Cortex of kidney (tissue), 1 donor: Measurements from ENCODE around the gene MEI1.

Experiments
- DNase-seq: peaks from one replicate; lab custom pipeline; 2025; lab: John Stamatoyannopoulos, UW

Gene MEI1

DNA sequence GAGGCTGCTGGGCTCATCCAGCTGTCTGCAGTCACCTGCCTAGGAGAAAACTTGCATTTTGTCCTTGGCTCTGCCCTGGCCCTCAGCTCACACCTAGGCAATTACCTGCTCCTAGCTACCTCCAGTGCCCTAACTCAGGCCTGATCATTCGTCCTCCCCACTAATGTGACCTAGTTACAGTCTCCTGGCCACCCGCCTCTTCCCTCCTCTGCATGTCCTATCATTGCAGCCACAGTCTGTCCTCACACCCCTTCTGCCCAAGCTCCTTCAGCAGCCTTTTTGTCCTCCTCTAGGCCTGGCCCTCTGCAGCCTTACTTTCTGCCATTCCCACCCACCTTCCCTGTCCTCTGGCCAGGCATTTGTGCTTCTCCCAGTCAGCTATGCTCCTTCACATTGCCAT is 83.4 kb downstream of the MEI1 start:
- no peak for DNase-seq

DNA sequence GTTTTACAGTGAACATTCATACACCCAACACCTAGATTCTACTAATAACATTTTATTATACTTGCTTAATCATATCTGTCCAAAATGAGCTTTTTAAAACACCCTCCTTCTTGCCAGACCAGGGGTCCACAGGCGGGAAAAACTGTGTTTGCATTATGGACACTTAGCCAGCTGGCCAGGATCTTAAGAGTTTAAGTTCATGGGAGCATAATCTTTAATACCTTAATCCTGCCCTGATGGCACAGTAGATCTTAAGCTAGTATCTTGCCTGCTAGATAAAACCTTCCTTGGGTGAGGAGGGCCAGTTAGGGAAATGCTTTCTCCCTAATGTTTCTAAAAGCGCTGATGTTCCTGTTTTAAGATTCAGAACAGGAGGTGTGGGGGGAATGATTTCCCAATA is 88.0 kb downstream of the MEI1 start:
- DNase-seq: no peak

DNA sequence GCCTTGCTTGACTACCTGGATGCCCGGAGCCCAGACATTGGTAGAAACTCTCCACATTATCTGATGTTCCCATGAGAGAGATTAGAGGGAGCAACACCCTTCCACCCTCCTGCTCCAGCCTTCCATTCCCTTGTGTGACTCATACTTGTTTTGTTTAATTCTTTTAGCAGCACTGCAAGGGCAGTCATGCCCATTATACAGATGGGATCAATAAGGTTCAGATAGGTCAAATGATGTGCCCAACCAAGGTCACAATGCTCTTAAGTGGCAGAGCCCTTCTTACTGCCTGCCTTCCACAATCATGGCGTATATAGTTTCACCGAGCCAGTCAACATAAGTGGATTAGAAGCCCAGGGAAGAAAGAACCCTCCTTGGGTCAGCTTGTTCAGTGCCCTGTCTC is 94.6 kb downstream of the MEI1 start:
- DNase-seq: no peak

DNA sequence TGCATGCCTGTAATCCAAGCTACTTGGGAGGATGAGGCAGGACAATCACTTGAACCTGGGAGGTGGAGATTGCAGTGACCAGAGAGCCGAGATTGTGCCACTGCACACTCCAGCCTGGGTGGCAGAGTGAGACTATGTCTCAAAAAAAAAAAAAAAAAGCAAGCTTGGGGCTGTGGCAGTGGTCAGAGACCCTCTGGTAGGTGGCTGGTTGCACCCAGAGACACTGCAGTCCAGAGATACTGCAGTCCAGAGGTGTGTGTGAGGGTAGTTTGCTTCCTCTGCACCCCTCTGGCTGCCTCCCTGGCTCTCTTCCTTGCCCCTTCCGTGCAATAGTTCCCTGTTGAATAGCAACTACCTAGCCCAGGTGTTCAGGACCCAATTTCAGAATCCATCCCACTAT is 99.4 kb downstream of the MEI1 start:
- DNase-seq: no peak

DNA sequence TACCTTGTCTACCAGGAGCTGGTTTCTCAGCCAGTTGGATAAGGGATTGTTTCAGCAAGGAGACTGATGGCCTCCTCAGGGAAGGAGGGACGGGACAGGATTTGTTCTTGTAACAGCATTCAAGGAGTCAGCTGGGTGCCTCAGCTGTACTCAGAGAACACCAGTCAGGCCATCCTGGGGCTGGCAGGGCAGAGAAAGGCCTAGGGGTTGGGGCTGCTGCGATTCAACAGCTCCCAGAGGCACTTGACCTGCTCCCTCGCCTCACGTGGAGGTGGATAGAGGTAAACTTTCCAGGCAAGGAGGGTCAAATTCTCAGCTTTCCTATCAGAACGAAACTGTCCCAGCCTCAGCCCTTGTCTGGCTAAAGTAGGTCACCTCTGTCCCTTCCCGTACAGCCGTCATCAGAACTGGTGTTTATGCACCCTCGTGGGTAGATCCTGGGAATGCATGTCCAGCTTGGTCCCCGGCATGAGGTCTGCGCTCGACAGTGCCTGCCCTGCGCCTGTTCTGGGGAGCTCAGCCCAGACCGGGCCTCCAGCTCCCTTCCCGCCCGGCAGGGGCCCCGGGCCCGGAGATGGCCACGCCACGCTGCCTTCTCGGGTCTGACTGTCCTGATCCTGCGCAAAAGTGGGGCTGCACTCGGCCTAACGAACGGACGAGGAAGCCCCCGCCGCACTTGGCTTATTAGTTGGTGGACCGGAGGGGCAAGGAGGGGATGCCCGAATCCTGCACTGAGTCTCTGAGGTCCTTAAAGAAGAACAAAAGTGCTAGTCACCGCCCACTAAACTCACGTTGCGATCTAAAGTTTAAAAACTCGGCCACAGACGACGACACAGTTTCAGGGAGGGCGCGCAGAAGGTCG is 100.4 kb downstream of the MEI1 start:
- DNase-seq: no peak

DNA sequence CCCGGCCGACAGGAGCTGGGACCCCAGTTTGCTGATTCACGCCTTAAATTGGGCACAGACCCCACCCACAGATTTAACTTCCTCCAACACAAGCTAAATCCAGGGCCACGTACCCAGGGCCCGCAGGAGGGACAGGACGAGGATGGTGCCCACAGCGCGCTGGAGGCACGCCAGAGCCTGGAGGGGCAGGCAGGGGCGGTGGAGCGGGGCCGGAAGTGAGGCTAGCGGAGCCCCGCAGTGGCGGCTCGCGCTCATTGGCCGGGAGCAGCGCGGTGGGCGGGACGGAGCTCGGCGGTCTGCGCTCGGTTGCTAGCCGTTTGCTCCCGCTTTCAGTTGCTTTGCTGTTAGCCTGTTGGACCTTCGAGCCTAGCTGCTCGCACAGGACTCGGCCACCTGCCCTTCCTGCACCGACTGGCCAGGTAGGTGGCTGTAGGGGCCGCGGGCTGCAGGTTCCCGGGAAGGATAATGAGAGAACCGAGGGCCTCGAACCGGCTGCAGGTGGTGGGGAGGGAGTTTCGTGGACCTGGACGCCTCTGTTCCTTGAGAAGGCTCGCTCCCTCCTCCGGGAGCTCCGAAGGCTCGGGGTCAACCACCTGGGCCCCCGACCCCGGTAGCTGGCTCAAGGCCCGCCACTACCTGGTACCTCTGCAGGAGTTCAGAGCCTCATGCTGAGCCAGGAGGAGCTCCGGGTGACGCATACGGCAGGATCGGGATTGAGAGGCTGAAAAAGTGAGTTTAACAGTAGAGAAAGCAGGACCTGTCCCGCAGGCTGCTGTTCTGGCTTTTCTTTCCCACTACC is 101.2 kb downstream of the MEI1 start, which contains the start of gene CCDC134:
Gene CCDC134 (plus strand): TSS at position 332 of the 799 bp plus-strand sequence. CDS start 8,212 bp downstream, outside the sequence.
- peak; percentile 26 for DNase-seq

DNA sequence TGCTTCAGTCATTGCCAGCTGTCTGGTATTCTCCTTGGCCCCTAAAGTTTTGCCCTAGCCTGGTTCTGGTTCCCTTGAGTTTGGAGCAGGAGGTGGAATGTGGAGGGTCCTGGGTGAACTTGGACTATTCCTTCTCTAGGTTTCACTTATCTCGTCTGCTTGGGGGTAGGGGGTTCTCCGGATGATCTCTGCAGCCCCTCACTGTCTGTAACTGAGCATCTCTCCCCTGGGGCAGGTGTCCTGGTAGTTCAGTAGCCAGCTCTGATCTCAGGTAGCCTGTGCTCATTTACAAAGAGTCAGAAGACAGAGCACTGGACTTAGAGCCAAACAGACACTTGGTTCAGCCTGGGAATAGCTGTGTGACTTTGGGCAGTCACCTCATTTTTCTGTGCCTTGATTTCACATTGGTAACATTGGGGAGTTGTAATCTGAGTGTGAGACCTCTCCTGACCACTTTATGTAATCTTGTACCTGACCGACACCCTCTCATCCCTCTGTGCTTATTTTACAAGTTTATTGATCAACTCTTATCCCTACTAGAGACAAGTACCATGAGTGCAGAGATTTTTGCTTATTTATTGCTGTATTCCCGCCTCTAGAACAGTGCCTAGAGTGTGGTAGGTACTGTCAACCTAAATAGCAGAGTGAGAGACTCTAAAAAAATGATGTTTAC is 102.0 kb downstream of the MEI1 start:
- no peak for DNase-seq

DNA sequence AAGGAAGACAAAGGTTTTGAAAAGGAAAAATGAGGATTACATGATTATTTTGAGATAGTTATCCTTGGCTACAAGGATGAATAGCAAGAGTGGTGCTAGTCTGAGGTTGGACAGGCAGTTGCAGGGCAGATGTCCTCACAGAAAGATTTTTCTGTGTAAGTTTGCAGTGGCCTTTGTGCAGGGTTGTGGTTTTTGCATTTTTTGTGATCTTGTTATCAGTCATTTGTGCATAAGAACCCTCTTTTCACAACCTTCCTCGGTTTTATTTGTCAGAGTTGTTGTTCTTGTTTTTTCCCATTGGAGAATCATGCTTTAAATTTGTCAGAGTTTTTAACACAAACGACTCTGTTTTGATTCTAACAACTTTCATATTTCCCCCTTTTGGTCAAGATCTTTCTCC is 102.6 kb downstream of the MEI1 start:
- no peak for DNase-seq

DNA sequence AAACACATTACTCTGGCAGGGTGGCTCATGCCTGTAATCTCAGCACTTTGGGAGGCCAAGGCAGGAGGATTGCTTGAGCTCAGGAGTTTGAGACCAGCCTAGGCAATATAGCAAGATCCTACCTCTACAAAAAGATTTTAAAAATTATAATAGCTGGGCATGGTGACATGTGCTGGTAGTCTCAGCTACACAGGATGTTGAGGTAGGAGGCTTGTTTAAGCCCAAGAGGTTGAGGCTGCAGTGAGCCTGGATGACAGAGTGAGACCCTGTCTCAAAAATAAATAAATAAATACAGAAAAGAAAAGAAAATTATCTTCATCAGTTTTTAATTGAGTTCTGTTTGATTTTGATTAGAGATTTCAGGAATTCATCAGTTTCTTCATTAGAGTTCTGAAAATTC is 106.3 kb downstream of the MEI1 start:
- no peak for DNase-seq

DNA sequence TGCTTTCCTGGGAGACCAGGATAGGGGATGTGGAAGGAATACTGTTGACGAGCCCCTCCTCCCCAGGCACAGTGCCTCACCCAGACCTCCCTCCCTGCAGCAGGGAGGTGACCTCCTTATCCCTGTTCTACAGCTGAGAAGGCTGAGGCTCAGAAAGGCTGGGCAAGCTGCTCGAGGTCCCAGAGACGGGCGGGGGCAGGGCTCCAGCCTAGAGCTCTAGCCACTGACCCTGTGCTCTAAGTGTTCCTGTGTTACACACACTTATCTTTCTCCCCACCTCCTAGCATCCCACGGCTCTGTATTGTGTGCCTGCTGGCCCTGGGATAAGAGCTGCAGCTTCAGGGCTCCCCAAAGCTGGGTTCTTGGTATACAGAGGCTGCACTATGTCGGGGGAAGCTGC is 109.1 kb downstream of the MEI1 start:
- no peak for DNase-seq

DNA sequence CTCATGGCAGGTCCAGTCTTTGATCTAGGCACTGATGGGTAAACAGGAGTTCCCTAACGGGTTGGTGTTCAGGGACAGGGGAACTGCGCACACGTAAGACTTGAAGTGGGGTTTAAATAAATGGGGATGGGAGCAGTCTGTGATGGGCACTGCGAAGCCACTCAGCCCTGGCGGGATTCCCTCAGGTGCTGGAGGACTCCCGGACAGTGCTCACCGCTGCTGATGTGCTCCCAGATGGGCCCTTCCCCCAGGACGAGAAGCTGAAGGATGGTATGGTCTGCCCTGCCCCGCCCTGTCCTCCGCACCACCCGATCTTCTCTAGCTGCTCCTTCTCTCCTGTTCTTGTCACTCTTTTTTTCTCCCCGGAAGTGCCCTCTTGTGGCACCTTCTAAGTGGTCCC is 110.7 kb downstream of the MEI1 start:
- no peak for DNase-seq

DNA sequence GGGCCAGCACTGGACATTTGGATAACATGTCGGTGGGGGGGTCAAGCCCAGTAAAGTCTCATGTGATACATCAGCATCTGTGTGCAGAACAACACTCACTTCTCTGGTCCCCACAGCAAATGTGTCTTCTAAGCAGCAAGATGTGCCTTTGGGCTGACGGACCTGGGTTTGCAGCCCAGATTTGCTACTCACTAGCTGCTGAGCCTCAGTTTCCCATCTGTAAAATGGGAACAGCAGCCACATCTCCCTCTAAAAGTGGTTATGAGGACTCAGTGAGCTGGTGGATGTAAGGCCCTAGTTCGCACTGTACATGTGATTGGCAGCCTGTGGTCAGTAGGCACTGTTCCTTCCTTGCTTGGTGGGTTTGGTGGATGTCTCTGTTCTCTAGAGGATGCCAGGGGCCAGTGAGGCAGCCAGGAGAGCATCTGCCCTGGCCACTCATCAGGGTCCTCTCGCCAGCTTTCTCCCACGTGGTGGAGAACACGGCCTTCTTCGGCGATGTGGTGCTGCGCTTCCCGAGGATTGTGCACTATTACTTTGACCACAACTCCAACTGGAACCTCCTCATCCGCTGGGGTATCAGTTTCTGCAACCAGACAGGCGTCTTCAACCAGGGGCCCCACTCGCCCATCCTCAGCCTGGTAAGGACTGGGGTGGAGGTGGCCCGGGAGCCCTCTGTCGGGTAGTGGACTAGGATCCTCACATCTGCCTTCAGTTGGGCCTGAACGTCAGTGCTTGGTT is 113.7 kb downstream of the MEI1 start:
- no peak for DNase-seq

DNA sequence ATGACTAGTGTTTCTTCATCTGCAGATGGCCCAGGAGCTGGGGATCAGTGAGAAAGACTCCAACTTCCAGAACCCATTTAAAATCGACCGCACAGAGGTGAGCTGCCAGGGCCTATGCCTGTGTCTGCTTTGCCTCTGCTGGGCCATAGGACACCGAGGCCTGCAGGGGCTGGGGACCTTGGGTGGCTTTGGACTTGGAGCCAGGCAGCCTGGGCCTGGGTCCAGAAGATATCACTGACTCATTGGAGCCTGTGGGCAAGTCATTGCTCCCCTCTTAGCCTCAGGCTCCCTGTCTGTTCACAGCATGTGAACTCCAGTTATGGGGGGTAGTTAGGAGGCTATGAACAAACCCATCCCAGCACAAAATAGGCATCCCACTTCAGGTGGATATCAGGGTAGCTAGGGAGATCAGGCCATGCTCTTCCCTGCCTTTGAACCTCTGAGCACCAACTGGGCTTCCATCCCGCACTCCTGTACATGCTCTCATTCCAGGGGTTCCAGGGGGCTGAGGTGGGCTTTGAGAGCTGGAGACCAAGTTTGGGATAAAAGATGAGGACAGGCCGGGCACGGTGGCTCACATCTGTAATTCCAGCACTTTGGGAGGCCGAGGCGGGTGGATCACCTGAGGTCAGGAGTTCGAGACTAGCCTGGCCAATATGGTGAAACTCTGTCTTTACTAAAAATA is 114.6 kb downstream of the MEI1 start:
- DNase-seq: no peak

DNA sequence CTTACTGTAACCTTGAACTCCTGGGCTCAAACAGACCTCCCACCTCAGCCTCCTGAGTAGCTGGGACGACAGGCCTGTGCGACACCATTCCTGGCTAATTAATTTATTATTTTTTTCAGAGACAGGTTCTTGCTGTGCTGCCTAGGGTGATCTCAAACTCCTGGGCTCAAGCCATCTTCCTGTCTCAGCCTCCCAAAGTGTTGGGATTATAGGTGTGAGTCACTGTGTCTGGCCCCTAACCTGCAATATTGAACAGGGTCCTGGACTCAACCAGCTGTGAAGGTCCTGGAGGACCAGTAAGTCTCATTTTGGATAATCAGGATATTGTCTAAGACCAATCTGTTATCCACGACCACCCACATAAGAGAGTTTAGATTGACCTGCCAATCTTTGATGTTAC is 116.4 kb downstream of the MEI1 start:
- DNase-seq: no peak

DNA sequence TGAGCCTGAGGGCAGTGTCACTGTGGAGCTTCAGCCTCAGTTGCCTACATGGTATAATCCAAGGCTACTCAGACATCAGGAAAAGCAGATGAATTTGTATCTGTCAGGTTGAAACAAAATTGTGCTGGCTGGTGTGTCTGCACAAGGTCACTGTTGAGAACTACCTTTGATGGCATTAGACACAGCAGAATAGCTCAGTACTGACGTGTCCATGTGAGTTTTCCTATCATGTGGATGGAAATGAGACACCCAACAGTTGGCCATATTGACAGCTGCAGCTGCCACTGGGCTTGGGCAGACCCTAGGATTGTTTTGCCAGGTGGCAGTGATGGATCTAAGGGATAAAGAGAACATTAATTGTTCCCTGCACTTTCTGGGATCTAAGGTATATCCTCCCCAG is 116.9 kb downstream of the MEI1 start:
- DNase-seq: no peak

DNA sequence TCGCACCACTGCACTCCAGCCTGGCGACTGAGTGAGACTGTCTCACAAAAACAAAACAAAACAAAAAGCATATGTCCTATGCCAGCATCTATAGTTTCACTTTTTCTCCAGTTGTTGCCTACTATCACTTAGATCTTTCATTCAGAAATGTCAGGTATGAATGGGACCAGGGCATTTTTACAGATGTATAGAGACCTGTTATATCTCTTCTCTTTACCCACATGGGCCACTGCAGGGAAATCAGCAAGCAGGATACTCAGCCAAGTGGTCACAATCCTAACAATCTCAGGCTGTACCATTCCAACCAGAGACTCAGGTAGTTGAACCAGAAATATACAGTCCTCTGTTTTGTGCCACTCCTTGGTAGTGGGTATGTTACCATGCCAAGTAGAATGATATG is 117.6 kb downstream of the MEI1 start:
- no peak for DNase-seq

DNA sequence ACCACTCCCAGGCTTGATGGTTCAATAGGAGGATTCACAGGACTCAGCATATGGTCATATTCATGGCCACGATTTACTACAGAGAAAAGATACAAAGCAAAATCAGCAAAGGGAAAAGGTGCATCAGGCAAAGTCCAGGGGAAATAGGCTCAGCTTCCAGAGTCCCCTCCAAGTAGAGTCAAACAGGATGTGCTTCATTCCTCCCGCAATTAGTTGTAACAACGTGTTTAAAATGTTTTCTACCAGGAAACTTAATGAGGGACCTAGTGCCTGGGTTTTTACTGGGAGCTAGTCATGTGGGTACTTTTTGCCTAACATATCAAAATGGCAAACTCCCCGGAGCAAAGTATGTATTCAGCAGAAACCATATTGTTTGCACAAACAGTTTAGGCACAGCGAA is 118.7 kb downstream of the MEI1 start:
- no peak for DNase-seq

DNA sequence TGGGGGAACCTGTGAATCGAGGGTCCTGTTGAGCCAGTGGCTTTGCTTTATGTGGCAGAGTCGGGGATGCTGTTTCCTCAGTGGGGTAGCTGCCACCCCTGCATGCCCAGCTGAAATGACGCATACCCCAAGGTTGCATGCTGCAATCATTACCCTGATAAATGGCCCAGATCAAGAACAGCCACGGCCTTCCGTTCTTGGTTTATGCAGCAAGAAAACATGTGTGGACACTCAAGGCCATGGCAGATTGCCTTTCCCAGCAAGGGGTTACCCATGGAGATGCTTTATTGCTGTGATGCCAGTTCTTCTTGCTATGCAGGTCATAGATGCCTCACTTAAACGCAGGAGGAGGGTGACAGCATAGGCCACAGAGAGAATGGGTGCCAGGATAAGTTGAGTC is 119.3 kb downstream of the MEI1 start:
- DNase-seq: no peak

DNA sequence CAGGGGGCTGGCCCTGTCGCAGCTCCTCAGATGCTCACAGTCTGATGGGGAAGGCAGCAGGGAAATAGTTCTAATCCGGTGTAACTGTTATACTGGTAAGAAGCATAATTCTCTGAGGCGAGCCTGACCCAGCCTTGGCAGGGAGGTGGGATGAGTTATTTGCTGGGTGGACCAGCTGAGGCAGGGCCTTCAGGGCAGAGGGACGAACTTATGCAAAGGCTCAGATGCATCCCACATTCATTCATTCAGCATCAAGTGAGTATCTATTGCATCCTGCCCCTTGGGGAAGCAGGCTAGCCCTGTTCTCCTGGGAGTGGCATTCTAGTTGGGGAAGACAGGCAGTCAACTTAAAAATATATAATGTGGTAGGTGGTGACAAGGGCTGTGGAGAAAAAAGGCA is 120.0 kb downstream of the MEI1 start:
- DNase-seq: no peak

DNA sequence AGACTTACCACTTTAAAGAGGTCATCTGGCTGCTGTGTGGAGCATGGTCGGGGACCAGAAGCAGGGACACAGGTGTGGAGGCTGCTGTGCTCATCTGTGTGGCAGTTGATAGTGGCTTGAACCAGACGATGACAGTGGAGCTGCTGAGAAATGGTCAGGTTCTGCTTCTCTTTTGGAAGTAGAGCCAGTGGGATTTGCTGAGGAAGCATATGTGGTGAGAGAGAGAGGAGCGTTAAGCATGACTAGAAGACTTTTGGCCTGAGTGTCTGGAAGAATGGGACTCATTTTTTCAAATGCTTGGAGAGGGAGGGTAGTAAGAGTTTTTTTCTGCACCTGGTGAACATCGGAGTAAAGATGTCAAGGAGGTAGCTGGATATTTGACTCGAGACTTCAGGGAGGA is 121.1 kb downstream of the MEI1 start:
- no peak for DNase-seq
